Fibroblast of the aortic adventitia (primary cell): ENCODE results near the gene CFAP45. TPM values are rescaled to one million over a fixed set of nuclear protein-coding genes. Genes with fewer than 3 reads are reported as not detected.
A peak's percentile ranks its signal among the peaks of the same experiment; 100 is the strongest.

Experiments
- DNase-seq: peaks from one replicate; pipeline ENCODE4 v3.0.0-alpha.2; 2010; ENCODE audit warnings: low read depth
- H3K4me3 ChIP-seq: 2 replicates; pipeline ENCODE4 v1.5.1; 2011; ENCODE audit warnings: low read depth, mild to moderate bottlenecking, control low read depth, low read length, moderate library complexity
- CTCF ChIP-seq: IDR thresholded peaks from 2 replicates; pipeline ENCODE4 v1.5.1; 2011; ENCODE audit warnings: mild to moderate bottlenecking, low read length, control low read depth, inconsistent platforms; ENCODE audit not compliant: insufficient read depth
- total RNA-seq: library from RNA; depleted of rRNA; stranded (reverse); fragments of >200 nt; gene quantifications from 2 replicates; pipeline ENCODE4 v1.2.3, GENCODE V29; 2012; ENCODE audit warnings: low replicate concordance

The CFAP45 gene
- total RNA-seq, 1 donor: 0.27 TPM

GRCh38 chr1:159843459-159843858 lies 56.5 kb downstream of the CFAP45 start:
- DNase-seq: no peak
- no peak for TF ChIP-seq CTCF
- H3K4me3 ChIP-seq: no peak overlapping the region

- no peak overlapping the region for H3K4me3 ChIP-seq
- TF ChIP-seq CTCF: no peak
- no peak for DNase-seq
Observed at GRCh38 chr1:159841749-159842148, 58.2 kb downstream of the CFAP45 start.

- TF ChIP-seq CTCF: no peak
- H3K4me3 ChIP-seq: no peak overlapping the region
- no peak for DNase-seq
Observed at GRCh38 chr1:159839116-159839849, 60.7 kb downstream of the CFAP45 start.

GRCh38 chr1:159838715-159839114 lies 61.2 kb downstream of the CFAP45 start:
- no peak overlapping the region for H3K4me3 ChIP-seq
- TF ChIP-seq CTCF: no peak
- no peak for DNase-seq

- DNase-seq: peak; percentile 46
- no peak overlapping the region for H3K4me3 ChIP-seq
- peak; percentile 20 for TF ChIP-seq CTCF
Observed at GRCh38 chr1:159835862-159836525, 64.0 kb downstream of the CFAP45 start.

- TF ChIP-seq CTCF: no peak
- DNase-seq: no peak
- no peak overlapping the region for H3K4me3 ChIP-seq
Observed at GRCh38 chr1:159835356-159835755, 64.6 kb downstream of the CFAP45 start.

GRCh38 chr1:159832309-159832708 lies 67.7 kb downstream of the CFAP45 start:
- no peak for DNase-seq
- H3K4me3 ChIP-seq: no peak overlapping the region
- TF ChIP-seq CTCF: no peak
